GM18505 (cell line): ENCODE measurements around the gene DENND5B.

Source experiments
- ATAC-seq: cut with Tn5 transposase; IDR thresholded peaks from one replicate; pipeline ENCODE4 v1.9.1; 2021; ENCODE audit not compliant: unreplicated experiment
- POLR2A ChIP-seq: IDR thresholded peaks from 4 replicates; pipeline ENCODE4 v1.6.1; 2011; ENCODE audit warnings: borderline replicate concordance; ENCODE audit not compliant: insufficient read depth, insufficient read length; ENCODE audit errors: extremely low read depth

The DENND5B gene

GRCh38 chr12:31499567-31499966, 91.4 kb downstream of the DENND5B start:
- ATAC-seq = no peak
- TF ChIP-seq POLR2A = no peak

- TF ChIP-seq POLR2A = no peak
Measured at GRCh38 chr12:31498424-31498823, 92.5 kb downstream of the DENND5B start.

DNA sequence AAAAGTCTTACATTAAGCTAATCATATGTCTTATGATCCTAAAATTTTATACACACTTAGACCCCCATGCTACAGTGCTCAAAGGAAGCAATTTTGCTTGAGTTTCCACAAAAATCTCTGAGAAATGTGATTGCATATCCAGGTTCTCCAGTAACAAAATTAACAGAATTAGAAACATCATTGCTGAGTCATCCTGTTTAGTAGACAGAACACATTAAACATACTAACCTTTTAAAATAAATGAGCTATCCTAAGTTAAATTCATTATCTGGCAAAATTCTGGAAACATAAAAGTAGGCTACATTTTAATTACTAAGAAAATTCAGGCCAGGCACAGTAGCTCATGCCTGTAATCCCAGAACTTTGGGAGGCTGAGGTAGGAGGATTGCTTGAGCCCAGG, 94.7 kb downstream of the DENND5B start:
- ATAC-seq = no peak
- TF ChIP-seq POLR2A = no peak

More at GRCh38 chr12:31498424-31498823, 92.5 kb downstream of the DENND5B start:
- no peak for ATAC-seq

DNA sequence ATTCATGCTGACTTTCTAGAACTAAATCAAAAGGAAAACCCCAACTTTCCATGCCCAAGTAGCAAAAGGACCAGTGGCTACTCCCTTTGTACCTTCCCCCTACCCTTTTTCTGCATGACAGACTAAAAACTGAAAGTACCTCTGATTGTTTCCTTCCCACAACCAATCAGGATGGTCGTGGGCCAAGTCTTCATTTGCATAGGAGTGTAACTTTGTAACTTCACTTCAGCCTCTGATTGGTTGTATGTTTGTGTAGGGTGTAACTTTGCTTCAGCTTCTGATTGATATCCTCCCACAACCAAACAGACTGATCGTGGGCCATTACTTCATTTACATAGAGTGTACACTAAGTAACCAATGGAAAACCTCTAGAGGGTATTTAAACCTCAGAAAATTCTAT, 96.5 kb downstream of the DENND5B start:
- no peak for TF ChIP-seq POLR2A

GRCh38 chr12:31492599-31493196, 98.2 kb downstream of the DENND5B start:
- no peak for ATAC-seq
- TF ChIP-seq POLR2A = no peak

More for the DNA sequence above, 96.5 kb downstream of the DENND5B start:
- ATAC-seq = no peak

DNA sequence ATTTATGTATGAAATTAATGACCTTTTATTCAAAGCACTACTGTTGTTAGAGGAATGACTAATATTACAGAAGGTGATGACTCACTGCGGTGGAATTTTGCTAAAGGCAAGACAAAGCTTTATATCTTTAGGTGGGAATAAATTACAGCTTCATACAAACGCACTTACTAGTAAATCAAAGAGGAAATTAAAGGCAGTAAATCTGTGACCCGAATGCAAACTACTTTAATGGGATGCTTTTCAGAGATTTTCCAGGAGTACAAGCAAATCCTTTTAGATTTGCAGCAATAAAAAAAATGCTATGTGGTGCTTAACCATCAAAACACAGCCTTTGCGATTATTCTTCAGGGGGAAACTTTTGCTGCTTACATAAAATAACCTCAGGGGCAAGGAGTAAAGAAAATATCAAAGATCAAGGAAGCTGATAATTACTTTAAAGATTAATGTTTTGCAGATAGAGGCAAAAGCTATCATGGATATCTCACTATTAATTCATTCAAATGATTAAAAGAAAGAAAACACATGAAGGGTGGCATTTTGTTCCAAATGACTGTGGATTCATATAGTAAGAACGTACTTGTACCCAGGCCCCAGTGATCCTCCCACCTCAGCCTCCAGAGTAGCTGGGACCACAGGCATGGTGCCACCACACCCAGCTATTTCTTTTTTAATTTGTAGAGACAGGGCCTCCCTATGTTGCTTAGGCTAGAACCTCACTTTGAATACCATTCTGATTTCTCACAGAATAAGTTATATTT, 98.9 kb downstream of the DENND5B start:
- no peak for TF ChIP-seq POLR2A
- ATAC-seq = no peak

- ATAC-seq = no peak
- TF ChIP-seq POLR2A = no peak
Measured at GRCh38 chr12:31491241-31491794, 99.6 kb downstream of the DENND5B start.

DNA sequence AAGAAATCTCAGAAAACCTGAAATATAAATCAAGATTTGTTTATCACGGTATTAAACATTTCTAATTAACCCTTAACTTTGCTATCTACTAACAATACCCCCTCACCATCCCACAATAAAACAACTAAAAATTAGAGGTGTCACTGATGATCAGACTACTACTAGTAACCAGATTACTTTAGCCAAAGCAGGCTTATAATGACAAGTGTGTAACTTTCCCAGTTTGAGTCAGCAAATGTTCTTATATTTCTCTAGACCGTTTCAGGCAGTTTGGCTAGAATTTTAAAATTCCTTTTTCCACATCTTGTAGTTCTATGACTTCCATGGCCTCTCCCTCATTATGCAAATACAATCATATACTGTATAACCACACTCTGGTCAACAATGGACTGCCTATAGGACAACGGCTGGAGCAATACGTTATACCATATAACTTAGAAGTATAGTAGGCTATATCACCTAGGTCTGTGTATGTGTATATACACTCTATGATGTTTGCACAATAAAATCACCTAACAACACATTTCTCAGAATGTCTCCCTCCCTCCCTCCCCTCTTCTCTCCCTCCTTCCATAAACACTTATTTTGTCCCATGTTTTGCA, 102.1 kb downstream of the DENND5B start:
- no peak for TF ChIP-seq POLR2A
- ATAC-seq = no peak

GRCh38 chr12:31485571-31485970, 105.4 kb downstream of the DENND5B start:
- TF ChIP-seq POLR2A = no peak
- no peak for ATAC-seq

- ATAC-seq = no peak
- TF ChIP-seq POLR2A = no peak
Measured at GRCh38 chr12:31482816-31483215, 108.1 kb downstream of the DENND5B start.

DNA sequence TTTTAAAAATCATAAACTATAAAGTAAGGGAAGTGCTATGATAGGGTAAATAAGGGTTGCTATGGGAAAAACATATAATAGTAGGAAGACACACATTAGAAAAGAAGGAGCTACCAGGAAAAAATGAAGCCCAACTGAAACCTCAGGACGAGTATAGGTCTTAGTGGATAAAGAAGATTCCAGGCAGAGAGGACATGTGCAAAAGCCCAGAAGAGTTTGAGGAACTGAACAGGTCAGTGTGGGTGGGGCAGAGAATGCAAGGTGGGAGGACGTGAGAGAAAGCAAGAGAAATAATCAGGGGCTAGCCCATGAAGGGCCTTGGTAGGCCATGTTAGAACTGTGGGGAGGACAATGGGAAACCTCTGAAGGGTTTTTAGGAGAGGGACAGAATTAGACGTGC, 109.5 kb downstream of the DENND5B start:
- ATAC-seq = no peak
- TF ChIP-seq POLR2A = no peak

GRCh38 chr12:31479516-31480210, 111.3 kb downstream of the DENND5B start:
- ATAC-seq = peak; percentile 54
- no peak for TF ChIP-seq POLR2A

GRCh38 chr12:31478898-31479297, 112.0 kb downstream of the DENND5B start:
- ATAC-seq = no peak
- TF ChIP-seq POLR2A = no peak
